Osteocyte (in vitro differentiated cells): Measurements from ENCODE around the gene AQP12B. TPM values are rescaled to one million over a fixed set of nuclear protein-coding genes. Genes with fewer than 3 reads are reported as not detected.

Source experiments
- DNase-seq: peaks from one replicate; pipeline ENCODE4 v3.0.0; 2021; ENCODE audit warnings: mixed read lengths; ENCODE audit not compliant: unreplicated experiment; ENCODE audit errors: extremely low spot score
- H3K27ac Mint-ChIP-seq: one replicate; pipeline ENCODE4 v1.8.0; 2021; ENCODE audit warnings: mild to moderate bottlenecking, mixed read lengths; ENCODE audit not compliant: unreplicated experiment
- H3K27me3 Mint-ChIP-seq: one replicate; pipeline ENCODE4 v1.8.0; 2021; ENCODE audit warnings: mixed read lengths; ENCODE audit not compliant: unreplicated experiment
- H3K36me3 Mint-ChIP-seq: one replicate; pipeline ENCODE4 v1.8.0; 2021; ENCODE audit warnings: mixed read lengths; ENCODE audit not compliant: unreplicated experiment
- H3K4me1 Mint-ChIP-seq: one replicate; pipeline ENCODE4 v1.8.0; 2021; ENCODE audit warnings: mixed read lengths; ENCODE audit not compliant: unreplicated experiment
- H3K4me3 Mint-ChIP-seq: one replicate; pipeline ENCODE4 v1.8.0; 2021; ENCODE audit warnings: mild to moderate bottlenecking, moderate library complexity, mixed read lengths; ENCODE audit not compliant: unreplicated experiment
- H3K9me3 Mint-ChIP-seq: one replicate; pipeline ENCODE4 v1.8.0; 2021; ENCODE audit warnings: mixed read lengths; ENCODE audit not compliant: unreplicated experiment
- CTCF ChIP-seq: fragments of 200-600 bp; sonication (generic); IDR thresholded peaks from 2 replicates; pipeline ENCODE4 v1.5.0; 2021; ENCODE audit warnings: antibody characterized with exemption, mild to moderate bottlenecking, moderate library complexity
- total RNA-seq: library from RNA; stranded (reverse); gene quantifications from 2 replicates; pipeline ENCODE4 v1.2.1, GENCODE V29; 2021

AQP12B gene
- total RNA-seq, 1 donor from 2014 or later = not detected

- Mint-ChIP-seq H3K36me3 (no peaks in the 10 kb centered on the region), H3K9me3 (no peaks in the 10 kb centered on the region), H3K27me3 (peaks cover 10% of the 10 kb centered on the region), H3K4me1 (no peaks in the 10 kb centered on the region), H3K27ac (no peak overlapping the region), H3K4me3 (no peak overlapping the region)
- no peak for TF ChIP-seq CTCF
- no peak for DNase-seq
These were observed 45.7 kb upstream of the AQP12B start for GRCh38 chr2:240728361-240728760.

- H3K27ac Mint-ChIP-seq = no peak overlapping the region
These were observed 45.2 kb upstream of the AQP12B start for GRCh38 chr2:240727913-240728312.

GRCh38 chr2:240727439-240727838, 44.8 kb upstream of the AQP12B start:
- H3K27ac Mint-ChIP-seq = no peak overlapping the region
- peaks cover 10% of the 10 kb centered on the region for H3K27me3 Mint-ChIP-seq
- DNase-seq = no peak
- H3K4me3 Mint-ChIP-seq = no peak overlapping the region
- H3K36me3 Mint-ChIP-seq = no peaks in the 10 kb centered on the region
- no peak for TF ChIP-seq CTCF
- H3K4me1 Mint-ChIP-seq = no peaks in the 10 kb centered on the region
- H3K9me3 Mint-ChIP-seq = no peaks in the 10 kb centered on the region

More at GRCh38 chr2:240727913-240728312, 45.2 kb upstream of the AQP12B start:
- TF ChIP-seq CTCF = no peak
- Mint-ChIP-seq H3K9me3 (no peaks in the 10 kb centered on the region), H3K4me3 (no peak overlapping the region), H3K4me1 (no peaks in the 10 kb centered on the region), H3K27me3 (peaks cover 10% of the 10 kb centered on the region), H3K36me3 (no peaks in the 10 kb centered on the region)
- DNase-seq = no peak

- no peaks in the 10 kb centered on the region for H3K9me3 Mint-ChIP-seq
- H3K4me1 Mint-ChIP-seq = no peaks in the 10 kb centered on the region
- H3K27me3 Mint-ChIP-seq = peaks cover 10% of the 10 kb centered on the region
- no peak for DNase-seq
- TF ChIP-seq CTCF = no peak
- no peak overlapping the region for H3K4me3 Mint-ChIP-seq
- H3K27ac Mint-ChIP-seq = no peak overlapping the region
- H3K36me3 Mint-ChIP-seq = no peaks in the 10 kb centered on the region
These were observed 44.2 kb upstream of the AQP12B start for GRCh38 chr2:240726876-240727275.

GRCh38 chr2:240725671-240726070, 43.0 kb upstream of the AQP12B start:
- Mint-ChIP-seq H3K27me3 (peaks cover 10% of the 10 kb centered on the region), H3K27ac (no peak overlapping the region), H3K4me1 (no peaks in the 10 kb centered on the region), H3K36me3 (no peaks in the 10 kb centered on the region), H3K4me3 (no peak overlapping the region), H3K9me3 (no peaks in the 10 kb centered on the region)
- TF ChIP-seq CTCF = no peak
- no peak for DNase-seq
